IgD-negative memory B cell (primary cell): ENCODE results near the gene PLEKHS1. TPM values are rescaled to one million over a fixed set of nuclear protein-coding genes. Genes with fewer than 3 reads are reported as not detected.

Source experiments
- H3K27ac Mint-ChIP-seq, 3 donors: one replicate each; pipeline ENCODE4 v1.8.0; 2020 to 2022; ENCODE audit warnings: mild to moderate bottlenecking in 3 of 3, mixed read lengths in 3 of 3, moderate library complexity in 1 of 3
- H3K27me3 Mint-ChIP-seq: one replicate; pipeline ENCODE4 v1.8.0; 2021; ENCODE audit warnings: mixed read lengths
- H3K36me3 Mint-ChIP-seq: one replicate; pipeline ENCODE4 v1.8.0; 2020; ENCODE audit warnings: mild to moderate bottlenecking, mixed read lengths
- H3K4me1 Mint-ChIP-seq, 3 donors: one replicate each; pipeline ENCODE4 v1.8.0; 2020 to 2022; ENCODE audit warnings: mixed read lengths in 3 of 3, mild to moderate bottlenecking in 1 of 3
- H3K4me3 Mint-ChIP-seq, 4 donors: one replicate each; pipeline ENCODE4 v1.8.0; 2020 to 2022; ENCODE audit warnings: mild to moderate bottlenecking in 4 of 4, mixed read lengths in 4 of 4, moderate library complexity in 3 of 4
- H3K9me3 Mint-ChIP-seq, 3 donors: one replicate each; pipeline ENCODE4 v1.8.0; 2020 to 2021; ENCODE audit warnings: mixed read lengths in 3 of 3, mild to moderate bottlenecking in 1 of 3
- polyA plus RNA-seq: library from polyadenylated mRNA; unstranded; fragments of 300-500 nt; fragmentation: Illumina TruSeq; gene quantifications from one replicate; pipeline ENCODE4 v1.2.3, GENCODE V29; 2021

The PLEKHS1 gene
- polyA plus RNA-seq, 1 donor from 2014 or later = not detected

DNA sequence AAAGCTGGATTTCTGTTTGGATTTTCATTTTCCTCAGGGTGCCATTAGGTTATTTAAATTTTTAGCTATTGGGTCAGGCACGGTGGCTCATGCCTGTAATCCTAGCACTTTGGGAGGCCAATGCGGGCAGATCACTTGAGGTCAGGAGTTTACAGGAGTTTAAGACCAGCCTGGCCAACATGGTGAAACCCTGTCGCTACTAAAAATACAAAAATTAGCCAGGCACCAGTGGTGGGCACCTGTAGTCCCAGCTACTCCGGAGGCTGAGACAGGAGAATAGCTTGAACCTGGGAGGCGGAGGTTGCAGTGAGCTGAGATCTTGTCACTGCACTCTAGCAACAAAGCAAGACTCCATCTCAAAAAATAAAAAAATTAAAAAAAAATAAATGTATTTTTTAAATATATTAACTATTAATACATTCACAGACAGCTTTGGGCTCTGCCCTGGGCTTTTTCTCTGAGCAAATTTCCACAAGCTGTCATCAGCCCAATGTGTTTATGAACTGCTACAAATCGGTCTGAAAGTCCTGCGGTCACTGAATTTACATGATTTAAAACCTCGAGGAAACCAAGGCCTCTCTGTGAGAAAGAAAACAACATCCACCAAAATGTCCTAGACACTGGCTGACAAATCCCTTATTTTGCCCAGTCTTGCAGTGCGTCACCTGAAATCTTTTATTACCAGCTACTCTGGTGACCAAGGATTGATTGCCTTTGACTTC, 19.2 kb upstream of the PLEKHS1 start:
- peaks cover 0 to 1% (median 0%) of the 10 kb centered on the region in 3 donors for H3K9me3 Mint-ChIP-seq

GRCh38 chr10:113732966-113733365, 18.5 kb upstream of the PLEKHS1 start:
- Mint-ChIP-seq H3K36me3 (peaks cover 14% of the 10 kb centered on the region), H3K4me3 (no peak overlapping the region), H3K9me3 (no peaks in the 10 kb centered on the region), H3K4me1 (no peaks in the 10 kb centered on the region), H3K27me3 (no peaks in the 10 kb centered on the region), H3K27ac (no peak overlapping the region)

More for the DNA sequence above, 19.2 kb upstream of the PLEKHS1 start:
- H3K4me1 Mint-ChIP-seq = no peaks in the 10 kb centered on the region
- peaks cover 16% of the 10 kb centered on the region for H3K36me3 Mint-ChIP-seq
- H3K27ac Mint-ChIP-seq = no peak overlapping the region
- H3K27me3 Mint-ChIP-seq = no peaks in the 10 kb centered on the region
- H3K4me3 Mint-ChIP-seq = no peak overlapping the region

- H3K9me3 Mint-ChIP-seq = no peaks in the 10 kb centered on the region
- H3K4me3 Mint-ChIP-seq = no peak overlapping the region
- H3K36me3 Mint-ChIP-seq = peaks cover 10% of the 10 kb centered on the region
- no peaks in the 10 kb centered on the region for H3K27me3 Mint-ChIP-seq
- H3K27ac Mint-ChIP-seq = no peak overlapping the region
- H3K4me1 Mint-ChIP-seq = no peaks in the 10 kb centered on the region
Observed at GRCh38 chr10:113733635-113734034, 17.8 kb upstream of the PLEKHS1 start.

DNA sequence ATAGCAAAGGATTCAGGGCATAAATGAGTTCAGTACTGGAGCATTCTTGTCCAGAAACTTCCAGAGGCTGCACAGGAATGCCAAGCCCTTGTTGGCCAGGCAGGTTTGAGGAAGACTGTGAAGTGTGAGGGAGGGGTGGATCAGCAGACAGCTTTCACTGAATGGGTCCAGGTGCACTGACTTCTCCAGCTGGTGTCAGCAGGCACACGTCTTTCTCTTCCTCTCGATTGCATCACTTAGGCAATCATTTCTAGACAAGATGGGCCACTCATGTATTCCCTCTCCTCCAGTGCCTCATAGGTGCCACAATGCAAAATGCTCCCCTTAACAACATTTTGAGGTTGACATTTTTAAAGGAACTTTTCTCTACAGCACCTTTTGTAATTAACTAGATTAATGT, 15.6 kb upstream of the PLEKHS1 start:
- no peak overlapping the region for H3K27ac Mint-ChIP-seq
- peaks cover 4% of the 10 kb centered on the region for H3K36me3 Mint-ChIP-seq
- no peaks in the 10 kb centered on the region for H3K4me1 Mint-ChIP-seq
- H3K4me3 Mint-ChIP-seq = no peak overlapping the region
- H3K9me3 Mint-ChIP-seq = no peaks in the 10 kb centered on the region
- H3K27me3 Mint-ChIP-seq = no peaks in the 10 kb centered on the region

- no peak overlapping the region for H3K4me3 Mint-ChIP-seq
- peaks cover 4% of the 10 kb centered on the region for H3K36me3 Mint-ChIP-seq
- no peak overlapping the region for H3K27ac Mint-ChIP-seq
- no peaks in the 10 kb centered on the region for H3K4me1 Mint-ChIP-seq
- no peaks in the 10 kb centered on the region for H3K9me3 Mint-ChIP-seq
- H3K27me3 Mint-ChIP-seq = no peaks in the 10 kb centered on the region
Observed at GRCh38 chr10:113736576-113736975, 14.9 kb upstream of the PLEKHS1 start.

DNA sequence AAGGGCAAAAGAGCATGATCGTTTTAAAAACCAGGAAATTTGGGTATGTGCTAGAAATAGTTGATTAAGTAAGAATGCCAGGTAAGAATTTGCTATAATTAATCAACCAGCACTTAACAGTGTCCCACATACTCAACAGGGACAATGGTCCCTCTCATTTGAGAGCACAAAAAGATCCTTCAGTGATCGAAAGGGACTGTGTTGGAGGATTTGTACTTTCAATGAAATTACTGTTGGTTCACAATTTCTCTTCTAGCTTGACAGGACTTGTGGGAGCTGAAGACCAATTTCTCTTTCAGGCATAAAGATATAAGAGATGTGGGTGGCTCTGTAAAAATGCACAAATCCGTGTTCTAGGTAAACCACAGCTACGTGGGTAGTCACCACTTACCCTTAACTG, 12.5 kb upstream of the PLEKHS1 start:
- H3K36me3 Mint-ChIP-seq = peaks cover 2% of the 10 kb centered on the region
- H3K27me3 Mint-ChIP-seq = no peaks in the 10 kb centered on the region
- H3K9me3 Mint-ChIP-seq = peaks cover 0 to 2% (median 0%) of the 10 kb centered on the region in 3 donors
- H3K4me3 Mint-ChIP-seq = no peak overlapping the region
- no peaks in the 10 kb centered on the region for H3K4me1 Mint-ChIP-seq
- H3K27ac Mint-ChIP-seq = no peak overlapping the region

DNA sequence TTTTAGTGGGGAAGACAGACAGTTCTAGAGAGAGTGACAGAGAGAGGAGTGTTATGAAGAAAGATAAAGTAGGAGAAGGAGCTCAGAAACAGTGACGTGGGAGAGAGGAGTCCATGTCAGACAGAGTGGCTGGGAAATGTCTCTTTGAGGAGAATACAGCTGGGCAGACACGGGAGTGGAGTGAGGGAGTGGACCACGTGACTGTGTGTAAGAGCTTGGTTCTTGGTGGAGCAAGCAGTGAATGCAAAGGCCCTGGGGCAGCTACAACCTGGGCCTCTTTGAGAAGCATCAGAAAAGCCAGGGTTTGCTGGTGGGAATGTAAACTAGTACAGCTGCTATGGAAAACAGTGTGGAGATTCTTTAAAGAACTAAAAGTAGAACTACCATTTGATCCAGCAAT, 11.9 kb upstream of the PLEKHS1 start:
- H3K9me3 Mint-ChIP-seq = peaks cover 0 to 2% (median 0%) of the 10 kb centered on the region in 3 donors
- no peaks in the 10 kb centered on the region for H3K4me1 Mint-ChIP-seq
- H3K4me3 Mint-ChIP-seq = no peak overlapping the region
- H3K27me3 Mint-ChIP-seq = no peaks in the 10 kb centered on the region
- no peak overlapping the region for H3K27ac Mint-ChIP-seq
- H3K36me3 Mint-ChIP-seq = peaks cover 2% of the 10 kb centered on the region

- no peaks in the 10 kb centered on the region for H3K4me1 Mint-ChIP-seq
- H3K36me3 Mint-ChIP-seq = peaks cover 2% of the 10 kb centered on the region
- H3K9me3 Mint-ChIP-seq = peaks cover 0 to 2% (median 0%) of the 10 kb centered on the region in 3 donors
- no peak overlapping the region for H3K4me3 Mint-ChIP-seq
- no peak overlapping the region for H3K27ac Mint-ChIP-seq
- peaks cover under 1% of the 10 kb centered on the region for H3K27me3 Mint-ChIP-seq
Observed at GRCh38 chr10:113740850-113741249, 10.6 kb upstream of the PLEKHS1 start.

GRCh38 chr10:113742466-113742865, 9.0 kb upstream of the PLEKHS1 start:
- peaks cover 2% of the 10 kb centered on the region for H3K36me3 Mint-ChIP-seq
- no peak overlapping the region for H3K4me3 Mint-ChIP-seq
- H3K9me3 Mint-ChIP-seq = peaks cover 0 to 2% (median 0%) of the 10 kb centered on the region in 3 donors
- peaks cover 2% of the 10 kb centered on the region for H3K27me3 Mint-ChIP-seq
- no peak overlapping the region for H3K27ac Mint-ChIP-seq
- H3K4me1 Mint-ChIP-seq = no peaks in the 10 kb centered on the region

DNA sequence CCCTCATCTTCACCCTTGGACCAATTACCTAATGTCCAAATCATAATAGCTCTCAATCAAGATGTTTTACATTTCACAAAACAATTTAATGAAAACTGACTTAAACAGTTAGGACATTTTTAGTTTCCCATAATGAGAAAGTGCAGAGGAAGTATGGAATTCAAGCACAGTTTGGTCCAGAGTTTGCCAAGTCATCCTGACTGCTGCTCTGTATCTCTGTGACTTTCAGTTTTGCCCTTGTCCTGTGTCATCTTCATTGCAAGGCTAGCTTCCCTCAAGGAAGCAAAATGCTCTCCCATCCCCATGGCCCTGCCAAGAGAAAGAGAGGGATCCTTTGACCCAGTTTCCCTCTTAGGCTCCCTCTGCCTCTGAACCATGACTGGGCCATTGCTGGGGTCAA, 7.9 kb upstream of the PLEKHS1 start:
- Mint-ChIP-seq H3K9me3 (peaks cover 0 to 2% (median 0%) of the 10 kb centered on the region in 3 donors), H3K27ac (no peak overlapping the region)

GRCh38 chr10:113745374-113745773, 6.1 kb upstream of the PLEKHS1 start:
- peaks cover 0 to 2% (median 0%) of the 10 kb centered on the region in 3 donors for H3K9me3 Mint-ChIP-seq
- H3K27ac Mint-ChIP-seq = no peak overlapping the region
- H3K36me3 Mint-ChIP-seq = no peaks in the 10 kb centered on the region
- no peaks in the 10 kb centered on the region for H3K4me1 Mint-ChIP-seq
- H3K27me3 Mint-ChIP-seq = peaks cover 2% of the 10 kb centered on the region
- H3K4me3 Mint-ChIP-seq = no peak overlapping the region

More for the DNA sequence above, 7.9 kb upstream of the PLEKHS1 start:
- H3K27me3 Mint-ChIP-seq = peaks cover 2% of the 10 kb centered on the region
- H3K36me3 Mint-ChIP-seq = peaks cover 2% of the 10 kb centered on the region
- H3K4me1 Mint-ChIP-seq = no peaks in the 10 kb centered on the region
- no peak overlapping the region for H3K4me3 Mint-ChIP-seq

- Mint-ChIP-seq H3K36me3 (no peaks in the 10 kb centered on the region), H3K27ac (no peak overlapping the region), H3K9me3 (peaks cover 0 to 2% (median 0%) of the 10 kb centered on the region in 3 donors), H3K27me3 (peaks cover 2% of the 10 kb centered on the region), H3K4me1 (no peaks in the 10 kb centered on the region), H3K4me3 (no peak overlapping the region)
Observed at GRCh38 chr10:113746217-113746957, 5.1 kb upstream of the PLEKHS1 start.

- H3K27me3 Mint-ChIP-seq = peaks cover 7% of the 10 kb centered on the region
- H3K36me3 Mint-ChIP-seq = no peaks in the 10 kb centered on the region
- H3K27ac Mint-ChIP-seq = peak overlapping the region in 1 of 3 donors; percentile 54
- H3K4me1 Mint-ChIP-seq = no peaks in the 10 kb centered on the region
- H3K9me3 Mint-ChIP-seq = no peaks in the 10 kb centered on the region
- no peak overlapping the region for H3K4me3 Mint-ChIP-seq
Observed at GRCh38 chr10:113752553-113752952, 1.1 kb downstream of the PLEKHS1 start.

GRCh38 chr10:113753020-113753692, 1.7 kb downstream of the PLEKHS1 start:
- H3K27ac Mint-ChIP-seq = no peak overlapping the region
- no peaks in the 10 kb centered on the region for H3K9me3 Mint-ChIP-seq
- no peak overlapping the region for H3K4me3 Mint-ChIP-seq
- H3K36me3 Mint-ChIP-seq = no peaks in the 10 kb centered on the region
- H3K27me3 Mint-ChIP-seq = peaks cover 7% of the 10 kb centered on the region
- no peaks in the 10 kb centered on the region for H3K4me1 Mint-ChIP-seq

DNA sequence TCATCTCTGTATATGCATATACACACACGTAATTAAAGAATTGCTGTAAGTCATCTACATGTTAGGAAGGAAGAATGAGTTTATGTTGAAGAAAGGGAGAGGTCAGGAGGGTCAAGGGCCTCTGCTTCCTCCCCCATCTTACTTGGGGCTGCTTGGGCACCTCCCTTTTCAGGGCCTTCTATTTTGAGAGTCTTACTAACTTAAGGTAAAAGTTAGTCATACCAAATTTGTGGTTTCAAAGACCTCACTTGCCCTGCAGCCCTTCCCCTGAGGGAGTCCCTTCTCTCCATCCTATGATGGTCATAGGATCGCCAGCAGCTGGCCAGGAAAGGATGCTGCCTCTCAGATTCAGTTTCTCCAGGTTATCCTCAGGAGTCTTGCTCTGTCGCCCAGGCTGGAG, 2.6 kb downstream of the PLEKHS1 start:
- Mint-ChIP-seq H3K9me3 (no peaks in the 10 kb centered on the region), H3K27me3 (peaks cover 7% of the 10 kb centered on the region), H3K36me3 (no peaks in the 10 kb centered on the region), H3K4me3 (no peak overlapping the region), H3K4me1 (no peaks in the 10 kb centered on the region), H3K27ac (peak overlapping the region in 1 of 3 donors; percentile 25)
